ENCODE measurements around the gene CLIP4.
A peak's percentile ranks its signal among the peaks of the same experiment; 100 is the strongest.

The CLIP4 gene

DNA sequence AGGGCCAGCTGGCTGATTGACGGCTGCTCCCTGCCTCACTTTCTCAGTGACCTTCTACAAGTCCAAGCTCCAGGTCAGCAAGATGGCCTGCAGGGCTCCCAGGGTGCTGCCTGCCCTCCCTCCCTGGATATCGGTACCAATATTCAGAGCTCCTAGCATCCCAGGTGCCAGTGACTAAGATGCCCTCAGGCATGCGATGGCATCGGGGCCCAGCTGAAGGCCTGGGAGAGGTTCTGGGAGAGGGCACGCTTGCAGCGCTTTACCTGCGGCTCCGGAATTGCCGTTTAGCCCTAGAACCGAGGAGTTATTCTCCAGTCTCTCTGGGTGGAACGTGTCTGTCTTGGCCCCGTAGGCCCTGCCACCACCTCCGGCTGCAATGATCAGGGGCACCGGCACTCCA, 116.8 kb downstream of the CLIP4 start:
- no peaks in the 10 kb centered on the region for H3K36me3 Mint-ChIP-seq (ENCODE audit: low read depth)

DNA sequence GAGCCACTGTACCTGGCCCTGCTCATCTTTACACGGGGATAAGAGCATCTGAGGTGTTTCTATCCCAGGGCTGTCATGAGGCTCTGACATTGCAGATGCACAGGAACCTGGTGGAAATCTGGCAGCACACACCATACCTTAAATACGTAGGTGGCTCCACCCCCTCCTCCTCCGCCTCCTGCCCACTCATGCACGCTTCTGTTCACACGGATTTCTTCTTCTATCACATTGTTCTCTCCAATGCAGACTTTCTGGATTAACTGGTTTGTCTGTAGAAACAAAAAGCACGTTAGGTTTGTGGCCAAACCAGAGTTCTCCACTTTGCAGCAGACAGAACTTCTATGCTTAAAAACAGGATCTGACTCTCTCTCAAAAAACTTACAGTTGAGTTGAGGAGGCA, 118.2 kb downstream of the CLIP4 start:
- Mint-ChIP-seq H3K27me3 (ENCODE audit: low read depth, poor library complexity) (peaks cover 28% of the 10 kb centered on the region), H3K27ac (no peak overlapping the region)

More for the DNA sequence above, 116.8 kb downstream of the CLIP4 start:
- TF ChIP-seq, protein P1, sequence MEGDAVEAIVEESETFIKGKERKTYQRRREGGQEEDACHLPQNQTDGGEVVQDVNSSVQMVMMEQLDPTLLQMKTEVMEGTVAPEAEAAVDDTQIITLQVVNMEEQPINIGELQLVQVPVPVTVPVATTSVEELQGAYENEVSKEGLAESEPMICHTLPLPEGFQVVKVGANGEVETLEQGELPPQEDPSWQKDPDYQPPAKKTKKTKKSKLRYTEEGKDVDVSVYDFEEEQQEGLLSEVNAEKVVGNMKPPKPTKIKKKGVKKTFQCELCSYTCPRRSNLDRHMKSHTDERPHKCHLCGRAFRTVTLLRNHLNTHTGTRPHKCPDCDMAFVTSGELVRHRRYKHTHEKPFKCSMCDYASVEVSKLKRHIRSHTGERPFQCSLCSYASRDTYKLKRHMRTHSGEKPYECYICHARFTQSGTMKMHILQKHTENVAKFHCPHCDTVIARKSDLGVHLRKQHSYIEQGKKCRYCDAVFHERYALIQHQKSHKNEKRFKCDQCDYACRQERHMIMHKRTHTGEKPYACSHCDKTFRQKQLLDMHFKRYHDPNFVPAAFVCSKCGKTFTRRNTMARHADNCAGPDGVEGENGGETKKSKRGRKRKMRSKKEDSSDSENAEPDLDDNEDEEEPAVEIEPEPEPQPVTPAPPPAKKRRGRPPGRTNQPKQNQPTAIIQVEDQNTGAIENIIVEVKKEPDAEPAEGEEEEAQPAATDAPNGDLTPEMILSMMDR (IDR thresholded peaks at IDR 0.05): no peak
- no peak overlapping the region for H3K27ac Mint-ChIP-seq
- no peaks in the 10 kb centered on the region for H3K9me3 Mint-ChIP-seq
- no peak for DNase-seq
- H3K27me3 Mint-ChIP-seq (ENCODE audit: low read depth, poor library complexity): peaks cover 24% of the 10 kb centered on the region
- H3K4me1 Mint-ChIP-seq: peaks cover 29% of the 10 kb centered on the region
- no peak overlapping the region for H3K4me3 Mint-ChIP-seq

DNA sequence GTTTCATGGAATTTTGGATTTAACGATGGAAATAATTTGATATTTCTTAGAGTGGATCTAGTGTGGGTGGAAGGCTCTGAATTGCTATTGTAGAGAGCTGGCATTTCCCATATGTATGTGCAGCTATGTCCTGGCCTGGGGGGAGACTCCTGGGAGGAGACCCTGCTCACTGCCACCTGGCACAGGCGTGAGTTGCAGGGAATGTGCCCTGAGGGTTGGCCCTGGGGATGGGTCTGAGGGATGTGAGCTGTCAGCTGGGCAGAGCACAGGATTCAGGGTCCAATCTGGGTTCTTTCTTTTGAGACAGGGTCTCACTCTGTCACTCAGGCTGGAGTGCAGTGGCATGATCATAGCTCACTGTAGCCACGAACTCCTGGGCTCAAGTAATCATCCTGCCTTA, 120.2 kb downstream of the CLIP4 start:
- DNase-seq: no peak
- TF ChIP-seq, protein P1 (IDR thresholded peaks at IDR 0.05): no peak
- H3K9me3 Mint-ChIP-seq: no peaks in the 10 kb centered on the region
- H3K27ac Mint-ChIP-seq: no peak overlapping the region
- H3K4me3 Mint-ChIP-seq: no peak overlapping the region
- H3K36me3 Mint-ChIP-seq (ENCODE audit: low read depth): no peaks in the 10 kb centered on the region
- H3K27me3 Mint-ChIP-seq (ENCODE audit: low read depth, poor library complexity): peaks cover 32% of the 10 kb centered on the region
- H3K4me1 Mint-ChIP-seq: peaks cover 21% of the 10 kb centered on the region

More for the DNA sequence above, 118.2 kb downstream of the CLIP4 start:
- Mint-ChIP-seq H3K36me3 (ENCODE audit: low read depth) (no peaks in the 10 kb centered on the region), H3K4me3 (no peak overlapping the region), H3K9me3 (no peaks in the 10 kb centered on the region), H3K4me1 (peaks cover 24% of the 10 kb centered on the region)
- TF ChIP-seq, protein P1 (IDR thresholded peaks at IDR 0.05): no peak
- no peak for DNase-seq

DNA sequence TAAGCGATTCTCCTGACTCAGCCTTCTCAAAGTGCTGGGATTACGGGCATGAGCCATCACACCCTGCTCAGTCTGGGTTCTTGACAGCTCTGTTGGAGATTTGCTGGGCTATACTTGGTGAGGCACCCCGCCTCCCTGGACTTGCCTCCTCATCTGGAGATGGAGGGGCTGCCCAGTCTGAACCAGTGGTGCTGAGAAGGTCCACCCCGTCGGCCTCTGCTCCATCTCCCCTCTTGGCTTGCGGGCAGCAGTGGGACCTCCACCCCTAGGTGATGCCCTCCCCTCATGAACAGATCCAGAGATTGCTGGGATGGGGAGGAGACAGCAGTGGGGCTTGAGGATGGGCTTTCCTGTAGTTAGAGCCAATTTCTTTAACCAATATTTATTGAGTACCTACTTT, 120.9 kb downstream of the CLIP4 start:
- TF ChIP-seq, protein P1 (IDR thresholded peaks at IDR 0.05): no peak
- H3K27ac Mint-ChIP-seq: no peak overlapping the region
- no peaks in the 10 kb centered on the region for H3K9me3 Mint-ChIP-seq
- no peaks in the 10 kb centered on the region for H3K36me3 Mint-ChIP-seq (ENCODE audit: low read depth)
- peaks cover 39% of the 10 kb centered on the region for H3K27me3 Mint-ChIP-seq (ENCODE audit: low read depth, poor library complexity)
- DNase-seq: no peak
- no peak overlapping the region for H3K4me3 Mint-ChIP-seq
- peaks cover 18% of the 10 kb centered on the region for H3K4me1 Mint-ChIP-seq

DNA sequence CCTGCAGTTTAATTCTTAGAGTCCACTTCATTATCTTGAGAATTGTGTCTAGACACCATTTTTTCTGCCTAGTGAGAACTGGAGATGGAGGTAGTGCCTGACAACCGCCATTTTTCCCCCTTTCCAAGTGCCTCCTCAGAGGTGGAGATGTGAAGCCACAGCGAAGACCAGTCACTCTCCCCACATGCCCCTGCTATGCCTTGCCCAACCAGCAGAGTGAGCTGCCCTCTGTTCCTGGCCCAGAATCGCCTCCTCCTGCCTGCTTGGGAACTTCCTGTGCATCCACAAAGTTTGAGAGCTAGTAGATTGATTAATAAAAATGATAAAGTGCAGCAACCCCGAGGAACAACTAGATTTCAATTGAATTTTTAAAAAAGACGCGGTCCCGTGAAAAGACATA, 123.3 kb downstream of the CLIP4 start:
- Mint-ChIP-seq H3K4me3 (no peak overlapping the region), H3K4me1 (peaks cover 5% of the 10 kb centered on the region), H3K27me3 (ENCODE audit: low read depth, poor library complexity) (peaks cover 39% of the 10 kb centered on the region), H3K9me3 (no peaks in the 10 kb centered on the region), H3K36me3 (ENCODE audit: low read depth) (no peaks in the 10 kb centered on the region), H3K27ac (no peak overlapping the region)
- no peak for DNase-seq
- TF ChIP-seq, protein P1 (IDR thresholded peaks at IDR 0.05): peak; percentile 46

Data from nephron progenitor cell (in vitro differentiated cells).